ENCODE data around the gene SPATS2L.

- TF ChIP-seq CTCF (conservative IDR thresholded peaks at IDR 0.05; ENCODE audit: low read length): no peak
- TF ChIP-seq EZH2phosphoT487 (IDR thresholded peaks at IDR 0.05; ENCODE audit: borderline replicate concordance): no peak
Measured at GRCh38 chr2:200507179-200507578, 200.7 kb downstream of the SPATS2L start.

Measured in Loucy (cell line).